GM12878 (cell line): Measurements from ENCODE around the gene CLPTM1.

Source experiments
- CTCF ChIP-seq, 3 experiments: IDR thresholded peaks in 2 of 3; conservative IDR thresholded peaks in 1 of 3; 2 replicates each; pipeline ENCODE4 v1.5.1; 2011; ENCODE audit warnings: low read depth in 3 of 3, low read length in 3 of 3, mild to moderate bottlenecking in 3 of 3, control low read depth in 2 of 3, moderate library complexity in 2 of 3, inconsistent platforms in 1 of 3, mixed read lengths in 1 of 3; ENCODE audit not compliant: control insufficient read depth in 2 of 3, insufficient read depth in 1 of 3; ENCODE audit errors: extremely low read depth in 1 of 3
- EZH2 ChIP-seq: IDR thresholded peaks from 2 replicates; pipeline ENCODE4 v1.6.1; 2012; ENCODE audit warnings: low read depth, mild to moderate bottlenecking, control low read depth, inconsistent platforms, low read length, borderline replicate concordance; ENCODE audit not compliant: control insufficient read depth
- HDAC2 ChIP-seq: fragments of 200-600 bp; sonication (generic); IDR thresholded peaks from 2 replicates; pipeline ENCODE4 v1.6.1; 2017
- NFYB ChIP-seq: IDR thresholded peaks from 2 replicates; pipeline ENCODE4 v1.6.1; 2011; ENCODE audit warnings: low read depth, mild to moderate bottlenecking, low read length, improper control_type of control experiment, moderate library complexity; ENCODE audit not compliant: insufficient read depth
- RAD21 ChIP-seq: IDR thresholded peaks from 2 replicates; pipeline ENCODE4 v1.6.1; 2011; ENCODE audit warnings: mild to moderate bottlenecking, low read depth, low read length, moderate library complexity; ENCODE audit not compliant: insufficient read depth
- RAD51 ChIP-seq: fragments of 450-650 bp; IDR thresholded peaks from 2 replicates; pipeline ENCODE4 v1.6.1; 2016; ENCODE audit warnings: moderate library complexity, mild to moderate bottlenecking, inconsistent platforms
- RCOR1 ChIP-seq: conservative IDR thresholded peaks from 2 replicates; pipeline ENCODE4 v1.6.1; 2012; ENCODE audit warnings: low read depth, low read length, improper control_type of control experiment
- SUPT20H ChIP-seq: IDR thresholded peaks from 2 replicates; pipeline ENCODE4 v1.6.1; 2011; ENCODE audit warnings: low read depth, mild to moderate bottlenecking, low read length, moderate library complexity, borderline replicate concordance; ENCODE audit not compliant: control insufficient read depth
- YY1 ChIP-seq: IDR thresholded peaks from 2 replicates; pipeline ENCODE4 v1.6.1; 2011; ENCODE audit warnings: low read depth, mild to moderate bottlenecking, low read length

GRCh38 chr19:45005787-45006186 lies 50.6 kb downstream of the CLPTM1 start:
- TF ChIP-seq YY1 (no peak), RCOR1 (no peak), CTCF (IDR thresholded peaks at IDR 0.05 in 2 of 3, conservative IDR thresholded peaks at IDR 0.05 in 1 of 3; ENCODE audit: control insufficient read depth in 2 of 3, extremely low read depth in 1 of 3, insufficient read depth in 1 of 3, low read depth in 3 of 3, low read length in 3 of 3) (no peak), RAD51 (no peak), SUPT20H (no peak), RAD21 (no peak), EZH2 (no peak), NFYB (no peak), HDAC2 (no peak)
